Erythroblast (primary cell): ENCODE data around the gene TMEM140.

Experiments used
- GATA1 ChIP-seq: IDR thresholded peaks from 2 replicates; pipeline ENCODE4 v1.6.1; 2011; ENCODE audit warnings: low read depth, mild to moderate bottlenecking, control low read depth, low read length, moderate library complexity
- POLR2A ChIP-seq: IDR thresholded peaks from 2 replicates; pipeline ENCODE4 v1.6.1; 2011; ENCODE audit warnings: mild to moderate bottlenecking, low read length

DNA sequence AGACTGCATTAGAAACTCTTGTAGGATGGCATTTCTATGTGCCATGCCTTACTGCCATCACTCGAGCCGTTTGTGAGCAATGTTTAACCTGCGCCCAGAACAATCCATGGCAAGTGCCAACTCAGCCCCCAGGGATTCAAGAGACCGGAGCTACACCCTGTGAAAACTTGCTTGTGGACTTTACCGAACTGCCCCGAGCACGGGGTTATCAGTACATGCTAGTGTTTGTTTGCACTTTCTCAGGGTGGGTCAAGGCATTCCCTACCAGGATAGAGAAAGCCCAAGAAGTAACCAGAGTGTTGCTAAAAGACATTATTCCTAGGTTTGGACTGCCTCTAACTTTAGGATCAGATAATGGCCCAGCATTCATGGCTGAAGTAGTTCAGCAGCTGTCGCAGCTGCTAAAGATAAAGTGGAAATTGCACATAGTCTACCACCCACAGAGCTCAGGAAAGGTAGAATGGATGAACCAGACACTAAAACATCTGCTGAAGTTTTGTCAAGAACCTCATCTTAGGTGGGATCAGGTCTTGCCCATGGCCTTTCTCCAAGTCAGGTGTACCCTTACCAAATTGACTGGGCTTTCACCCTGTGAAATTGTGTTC lies 31.6 kb downstream of the TMEM140 start:
- TF ChIP-seq POLR2A = no peak
- no peak for TF ChIP-seq GATA1
